Hepatocyte (in vitro differentiated cells): Measurements from ENCODE around the gene DCPS. TPM values are rescaled to one million over a fixed set of nuclear protein-coding genes. Genes with fewer than 3 reads are reported as not detected.
A peak's percentile ranks its signal among the peaks of the same experiment; 100 is the strongest.
"Not testable (repeated sequence)": the region's sequence is repeated elsewhere in the genome, so short reads cannot be mapped to it uniquely, and the experiment has no call there.

ENCODE experiments used
- DNase-seq: peaks from one replicate; pipeline ENCODE4 v3.0.0-alpha.2; 2016; ENCODE audit warnings: low spot score
- H2AFZ ChIP-seq: fragments of 200-600 bp; sonication (generic); 2 replicates; pipeline ENCODE4 v1.6.0; 2016; ENCODE audit warnings: antibody characterized with exemption, mild to moderate bottlenecking
- H3K27ac ChIP-seq: fragments of 200-600 bp; sonication (generic); 2 replicates; pipeline ENCODE4 v1.5.1; 2016; ENCODE audit warnings: mild to moderate bottlenecking
- H3K27me3 ChIP-seq: fragments of 200-600 bp; sonication (generic); 2 replicates; pipeline ENCODE4 v1.6.1; 2016
- H3K36me3 ChIP-seq: fragments of 200-600 bp; sonication (generic); replicated peaks from 2 replicates; pipeline ENCODE4 v1.5.1; 2016; ENCODE audit warnings: low read depth; ENCODE audit not compliant: insufficient read depth
- H3K4me1 ChIP-seq: fragments of 200-600 bp; sonication (generic); 2 replicates; pipeline ENCODE4 v1.5.1; 2016; ENCODE audit warnings: mild to moderate bottlenecking, moderate library complexity; ENCODE audit not compliant: insufficient read depth
- H3K4me2 ChIP-seq: fragments of 200-600 bp; sonication (generic); 2 replicates; pipeline ENCODE4 v1.6.0; 2016
- H3K4me3 ChIP-seq: fragments of 200-600 bp; sonication (generic); 2 replicates; pipeline ENCODE4 v1.5.1; 2016; ENCODE audit warnings: mild to moderate bottlenecking
- H3K79me2 ChIP-seq: fragments of 200-600 bp; sonication (generic); 2 replicates; pipeline ENCODE4 v1.6.0; 2017; ENCODE audit warnings: mild to moderate bottlenecking
- H3K9me2 ChIP-seq: fragments of 200-600 bp; sonication (generic); replicated peaks from 2 replicates; pipeline ENCODE4 v1.6.0; 2017; ENCODE audit warnings: mild to moderate bottlenecking; ENCODE audit not compliant: insufficient read depth
- H3K9me3 ChIP-seq: fragments of 200-600 bp; sonication (generic); 2 replicates; pipeline ENCODE4 v1.5.1; 2016; ENCODE audit warnings: low read depth, mild to moderate bottlenecking
- H4K20me1 ChIP-seq: fragments of 200-600 bp; sonication (generic); 2 replicates; pipeline ENCODE4 v1.6.0; 2016; ENCODE audit warnings: mild to moderate bottlenecking; ENCODE audit not compliant: insufficient read depth, poor library complexity, severe bottlenecking
- CTCF ChIP-seq: fragments of 200-600 bp; sonication (generic); IDR thresholded peaks from 2 replicates; pipeline ENCODE4 v1.5.1; 2016; ENCODE audit warnings: antibody characterized with exemption, mild to moderate bottlenecking; ENCODE audit not compliant: poor library complexity
- EZH2 ChIP-seq: fragments of 200-600 bp; sonication (generic); IDR thresholded peaks from 2 replicates; pipeline ENCODE4 v1.6.1; 2016; ENCODE audit warnings: antibody characterized with exemption, mild to moderate bottlenecking, borderline replicate concordance
- EZH2phosphoT487 ChIP-seq: fragments of 200-600 bp; sonication (generic); IDR thresholded peaks from one replicate; pipeline ENCODE4 v1.6.1; 2018; ENCODE audit warnings: antibody characterized with exemption, mild to moderate bottlenecking, low read depth, moderate library complexity; ENCODE audit not compliant: unreplicated experiment, severe bottlenecking
- WGBS: methylation state at CpG from one replicate; pipeline ENCODE4 v1.1.6; 2016; ENCODE audit warnings: low lambda C conversion rate; ENCODE audit errors: missing lambda C conversion rate; 5-methylcytosine and 5-hydroxymethylcytosine counted together
- polyA plus RNA-seq: library from polyadenylated mRNA; unstranded; fragments of >200 nt; fragmentation: Nextera tagmentation; extraction: Ambion mirVana; gene quantifications from 2 replicates; pipeline ENCODE4 v1.2.1, GENCODE V29; 2016
- total RNA-seq: library from RNA; depleted of rRNA; stranded (reverse); fragments of >200 nt; gene quantifications from 2 replicates; pipeline ENCODE4 v1.2.3, GENCODE V29; 2014

Gene DCPS
- total and polyA plus RNA-seq, 2 experiments from 2014 or later, result 6.5 to 16.8 TPM

- Histone ChIP-seq H3K79me2 (peaks cover 9% of the 10 kb centered on the region), H3K27me3 (no peaks in the 10 kb centered on the region), H2AFZ (no peak overlapping the region), H3K9me3 (no peaks in the 10 kb centered on the region), H4K20me1 (no peaks in the 10 kb centered on the region), H3K27ac (no peak overlapping the region), H3K36me3 (no peaks in the 10 kb centered on the region), H3K4me2 (no peak overlapping the region), H3K4me3 (no peak overlapping the region), H3K9me2 (no peaks in the 10 kb centered on the region), H3K4me1 (peaks cover 18% of the 10 kb centered on the region)
- 57% methylated on average over 4 of the region's 4 CpGs for WGBS
- TF ChIP-seq EZH2phosphoT487 (no peak), CTCF (no peak), EZH2 (no peak)
- no peak for DNase-seq
These were observed 4.4 kb downstream of the DCPS start for GRCh38 chr11:126308271-126308671.

GRCh38 chr11:126308771-126309170 is 4.9 kb downstream of the DCPS start:
- not testable (repeated sequence) for H2AFZ ChIP-seq, H3K27me3 ChIP-seq, H3K79me2 ChIP-seq, H3K4me3 ChIP-seq, DNase-seq, H3K27ac ChIP-seq, H3K9me3 ChIP-seq, H3K4me2 ChIP-seq, H3K9me2 ChIP-seq, H4K20me1 ChIP-seq, H3K36me3 ChIP-seq
- WGBS, result 87% methylated on average over 4 of the region's 4 CpGs
- peaks cover 19% of the 10 kb centered on the region for H3K4me1 ChIP-seq

GRCh38 chr11:126310200-126310991 is 6.5 kb downstream of the DCPS start:
- TF ChIP-seq EZH2phosphoT487, result no peak
- peak; percentile 84 for TF ChIP-seq CTCF
- TF ChIP-seq EZH2, result no peak
- H3K27ac ChIP-seq, result no peak overlapping the region
- no peak overlapping the region for H3K4me2 ChIP-seq
- H3K36me3 ChIP-seq, result no peaks in the 10 kb centered on the region
- H3K9me2 ChIP-seq, result no peaks in the 10 kb centered on the region
- H3K4me1 ChIP-seq, result peaks cover 13% of the 10 kb centered on the region
- WGBS, result 75% methylated on average over 12 of the region's 12 CpGs
- H3K4me3 ChIP-seq, result no peak overlapping the region
- no peaks in the 10 kb centered on the region for H4K20me1 ChIP-seq
- H2AFZ ChIP-seq, result no peak overlapping the region
- no peaks in the 10 kb centered on the region for H3K9me3 ChIP-seq
- DNase-seq, result peak; percentile 85
- peaks cover 12% of the 10 kb centered on the region for H3K79me2 ChIP-seq
- no peaks in the 10 kb centered on the region for H3K27me3 ChIP-seq

GRCh38 chr11:126310992-126311310 is 7.1 kb downstream of the DCPS start:
- H4K20me1 ChIP-seq, result no peaks in the 10 kb centered on the region
- H3K9me3 ChIP-seq, result no peaks in the 10 kb centered on the region
- peaks cover 7% of the 10 kb centered on the region for H3K79me2 ChIP-seq
- DNase-seq, result no peak
- TF ChIP-seq EZH2, result no peak
- H3K27ac ChIP-seq, result no peak overlapping the region
- no peaks in the 10 kb centered on the region for H3K9me2 ChIP-seq
- no peak overlapping the region for H3K4me3 ChIP-seq
- no peak overlapping the region for H2AFZ ChIP-seq
- H3K36me3 ChIP-seq, result no peaks in the 10 kb centered on the region
- H3K4me2 ChIP-seq, result no peak overlapping the region
- no peaks in the 10 kb centered on the region for H3K27me3 ChIP-seq
- WGBS, result 73% methylated on average over 6 of the region's 6 CpGs
- H3K4me1 ChIP-seq, result peaks cover 13% of the 10 kb centered on the region
